ENCODE results near the gene GADL1. TPM values are rescaled to one million over a fixed set of nuclear protein-coding genes. Genes with fewer than 3 reads are reported as not detected.

GADL1 gene
- total RNA-seq, 4 donors from 2014 or later = not detected

DNA sequence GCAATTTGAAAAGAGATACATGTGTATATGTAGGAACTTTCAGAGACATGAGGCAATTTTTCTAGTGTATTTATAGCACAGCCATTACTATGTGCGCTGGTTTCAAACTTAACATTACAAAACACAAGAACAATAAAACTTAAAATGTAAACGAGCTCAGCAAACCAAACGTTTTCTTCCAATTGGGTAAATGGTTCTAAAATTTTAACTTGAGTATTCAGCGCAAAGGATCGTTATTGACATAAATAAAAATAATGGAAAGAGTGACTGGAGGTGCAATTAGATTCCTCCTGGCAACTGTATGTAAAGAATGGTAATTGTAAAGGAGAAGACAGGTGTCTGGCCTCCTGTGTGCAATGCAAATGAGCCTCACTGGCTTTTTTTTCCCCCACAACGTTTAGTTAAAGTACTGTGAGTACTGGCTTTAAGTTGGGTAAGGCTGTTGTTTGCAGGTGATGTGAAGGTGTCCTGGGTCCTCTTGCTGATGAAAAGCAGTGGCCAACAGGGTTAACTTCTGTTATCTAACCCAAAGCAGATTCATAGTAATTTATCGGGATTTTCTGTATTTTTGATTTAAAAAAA lies 14.1 kb upstream of the GADL1 start:
- H3K9me3 ChIP-seq = no peaks in the 10 kb centered on the region
- 61 to 74% methylated on average over 7 of the region's 7 CpGs for WGBS, 2 donors
- TF ChIP-seq CTCF (IDR thresholded peaks at IDR 0.05) (no peak), POLR2A (IDR thresholded peaks at IDR 0.05) (no peak)

GRCh38 chr3:30904996-30905395 lies 10.5 kb upstream of the GADL1 start:
- Histone ChIP-seq H3K4me3 (no peak overlapping the region), H3K27ac (no peak overlapping the region), H3K27me3 (no peaks in the 10 kb centered on the region), H3K9me3 (no peaks in the 10 kb centered on the region), H3K36me3 (no peaks in the 10 kb centered on the region), H3K4me1 (no peaks in the 10 kb centered on the region)
- 59 to 71% methylated on average over 4 of the region's 4 CpGs for WGBS, 2 donors
- TF ChIP-seq POLR2A (IDR thresholded peaks at IDR 0.05) = no peak
- TF ChIP-seq CTCF (IDR thresholded peaks at IDR 0.05) = no peak
- no peak for DNase-seq
- intact Hi-C loops (cut with DNase I) = no loop called here

More for the DNA sequence above, 14.1 kb upstream of the GADL1 start:
- DNase-seq = no peak
- intact Hi-C loops (cut with DNase I) = no loop called here
- no peaks in the 10 kb centered on the region for H3K4me1 ChIP-seq
- H3K27ac ChIP-seq = no peak overlapping the region
- H3K36me3 ChIP-seq = no peaks in the 10 kb centered on the region
- H3K4me3 ChIP-seq = no peak overlapping the region
- H3K27me3 ChIP-seq = no peaks in the 10 kb centered on the region

DNA sequence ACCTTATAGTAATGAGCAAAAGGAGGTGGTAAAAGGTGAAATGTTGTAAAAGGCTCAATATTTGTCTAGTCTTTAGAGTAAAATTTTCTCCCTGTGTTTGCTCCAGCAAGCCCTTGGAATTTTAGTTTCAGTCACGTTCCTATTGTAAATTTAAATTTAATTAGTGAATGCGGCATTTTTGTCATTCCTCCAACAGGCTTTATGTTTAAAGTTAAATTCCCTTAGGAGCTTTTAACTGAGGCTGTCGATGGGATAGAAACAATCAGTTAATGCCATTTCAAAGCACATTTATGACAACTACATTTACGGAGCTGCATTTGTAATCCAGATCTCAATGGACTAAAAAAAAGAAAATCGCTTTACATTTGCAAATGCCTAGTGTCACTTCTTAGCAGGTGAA lies 868 bp upstream of the GADL1 start:
- intact Hi-C loops (cut with DNase I) = no loop called here
- TF ChIP-seq CTCF (IDR thresholded peaks at IDR 0.05) (no peak), POLR2A (IDR thresholded peaks at IDR 0.05) (no peak)
- H3K27ac ChIP-seq = no peak overlapping the region
- H3K9me3 ChIP-seq = no peaks in the 10 kb centered on the region
- no peak overlapping the region for H3K4me3 ChIP-seq
- no peak for DNase-seq
- H3K4me1 ChIP-seq = peaks cover 0 to 13% (median 11%) of the 10 kb centered on the region in 3 donors
- 79 to 84% methylated on average over 5 of the region's 5 CpGs for WGBS, 2 donors
- no peaks in the 10 kb centered on the region for H3K36me3 ChIP-seq
- H3K27me3 ChIP-seq = peaks cover 0 to 45% (median 0%) of the 10 kb centered on the region in 4 donors

- 52 to 55% methylated on average over 8 of the region's 8 CpGs for WGBS, 2 donors
- H3K27ac ChIP-seq = no peak overlapping the region
- H3K4me1 ChIP-seq = peaks cover 0 to 13% (median 11%) of the 10 kb centered on the region in 3 donors
- H3K27me3 ChIP-seq = peaks cover 0 to 45% (median 0%) of the 10 kb centered on the region in 4 donors
- no peaks in the 10 kb centered on the region for H3K9me3 ChIP-seq
- no peak for DNase-seq
- TF ChIP-seq CTCF (IDR thresholded peaks at IDR 0.05) = no peak
- no peak for TF ChIP-seq POLR2A (IDR thresholded peaks at IDR 0.05)
- no peaks in the 10 kb centered on the region for H3K36me3 ChIP-seq
- H3K4me3 ChIP-seq = peak overlapping the region; percentile 30 to 78 (median 52)
- intact Hi-C loops (cut with DNase I) = no loop called here
Observed at GRCh38 chr3:30893678-30894325, 659 bp downstream of the GADL1 start.

DNA sequence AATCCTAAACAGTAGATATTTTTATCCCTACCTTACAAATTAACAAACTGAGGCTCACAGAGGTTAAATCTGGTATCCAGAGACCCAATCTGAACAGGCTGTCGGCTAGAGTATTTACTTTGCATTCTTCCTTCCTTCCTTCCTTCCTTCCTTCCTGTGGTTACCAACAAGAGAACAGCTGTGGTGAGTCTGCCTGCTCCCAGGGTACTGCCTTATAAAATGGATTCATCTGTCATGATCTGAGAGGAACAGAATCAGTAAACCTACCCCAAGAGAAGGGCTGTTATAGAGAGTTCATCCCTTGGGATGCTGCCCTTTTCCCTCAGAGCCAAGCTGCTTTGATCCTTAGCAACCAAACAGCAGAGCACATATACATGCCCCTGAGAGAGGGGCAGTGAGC lies 3.6 kb downstream of the GADL1 start:
- Histone ChIP-seq H3K9me3 (no peaks in the 10 kb centered on the region), H3K27me3 (peaks cover 0 to 43% (median 0%) of the 10 kb centered on the region in 4 donors), H3K4me1 (peaks cover 0 to 13% (median 11%) of the 10 kb centered on the region in 3 donors), H3K27ac (no peak overlapping the region), H3K4me3 (no peak overlapping the region), H3K36me3 (no peaks in the 10 kb centered on the region)
- DNase-seq = no peak
- TF ChIP-seq POLR2A (IDR thresholded peaks at IDR 0.05) (no peak), CTCF (IDR thresholded peaks at IDR 0.05) (no peak)
- 33 to 46% methylated on average over 1 of the region's 1 CpG for WGBS, 2 donors
- intact Hi-C loops (cut with DNase I) = no loop called here
